HG02938 (cell line): ENCODE measurements around the gene WTAP.
"Not testable (repeated sequence)": the region's sequence is repeated elsewhere in the genome, so short reads cannot be mapped to it uniquely, and the experiment has no call there.

Experiments
- ATAC-seq: cut with Tn5 transposase; IDR thresholded peaks from one replicate; pipeline ENCODE4 v1.9.1; 2021; ENCODE audit warnings: mild to moderate bottlenecking, moderate library complexity; ENCODE audit not compliant: unreplicated experiment

The WTAP gene

GRCh38 chr6:159726255-159726917 lies 920 bp upstream of the WTAP start:
- no peak for ATAC-seq

- peak; percentile 34 for ATAC-seq
Measured at GRCh38 chr6:159727717-159728445, 575 bp downstream of the WTAP start.

- ATAC-seq, result no peak
Measured at GRCh38 chr6:159728531-159728964, 1.2 kb downstream of the WTAP start.

GRCh38 chr6:159729598-159730331 lies 2.5 kb downstream of the WTAP start:
- ATAC-seq, result no peak

- ATAC-seq, result no peak
Measured at GRCh38 chr6:159730332-159730676, 3.0 kb downstream of the WTAP start.

- ATAC-seq, result not testable (repeated sequence)
Measured at GRCh38 chr6:159732550-159732949, 5.2 kb downstream of the WTAP start.

GRCh38 chr6:159733395-159733794 lies 6.1 kb downstream of the WTAP start:
- not testable (repeated sequence) for ATAC-seq

GRCh38 chr6:159736908-159737307 lies 9.6 kb downstream of the WTAP start:
- ATAC-seq, result no peak

GRCh38 chr6:159739341-159739740 lies 12.0 kb downstream of the WTAP start:
- no peak for ATAC-seq

- ATAC-seq, result no peak
Measured at GRCh38 chr6:159742165-159742564, 14.9 kb downstream of the WTAP start.

GRCh38 chr6:159745081-159745480 lies 17.8 kb downstream of the WTAP start:
- no peak for ATAC-seq

GRCh38 chr6:159746759-159747158 lies 19.5 kb downstream of the WTAP start:
- no peak for ATAC-seq

GRCh38 chr6:159748127-159748526 lies 20.8 kb downstream of the WTAP start:
- not testable (repeated sequence) for ATAC-seq

- no peak for ATAC-seq
Measured at GRCh38 chr6:159751448-159751847, 24.1 kb downstream of the WTAP start.

- ATAC-seq, result no peak
Measured at GRCh38 chr6:159753081-159753872, 26.0 kb downstream of the WTAP start.

GRCh38 chr6:159754401-159754800 lies 27.1 kb downstream of the WTAP start:
- no peak for ATAC-seq

- ATAC-seq, result no peak
Measured at GRCh38 chr6:159754959-159755914, 27.9 kb downstream of the WTAP start.

- ATAC-seq, result no peak
Measured at GRCh38 chr6:159756508-159756907, 29.2 kb downstream of the WTAP start.

GRCh38 chr6:159758031-159759001 lies 31.0 kb downstream of the WTAP start:
- no peak for ATAC-seq
